Measurements from ENCODE around the gene IDH3B.

IDH3B gene

GRCh38 chr20:2612073-2612472, 51.9 kb downstream of the IDH3B start:
- no peak for DNase-seq

GRCh38 chr20:2610941-2611720, 52.9 kb downstream of the IDH3B start:
- no peak for DNase-seq

- no peak for DNase-seq
These were observed 53.7 kb downstream of the IDH3B start for GRCh38 chr20:2610326-2610725.
